GM18499 (cell line): ENCODE measurements around the gene ENTREP3.
"Not testable (repeated sequence)": the region's sequence is repeated elsewhere in the genome, so short reads cannot be mapped to it uniquely, and the experiment has no call there.

ENCODE experiments used
- ATAC-seq: cut with Tn5 transposase; IDR thresholded peaks from one replicate; pipeline ENCODE4 v1.9.1; 2021; ENCODE audit warnings: moderate number of reproducible peaks; ENCODE audit not compliant: insufficient read depth, unreplicated experiment

ENTREP3 gene

GRCh38 chr1:155227261-155228095 lies 27.8 kb downstream of the ENTREP3 start:
- peak; percentile 85 for ATAC-seq

- no peak for ATAC-seq
These were observed 28.4 kb downstream of the ENTREP3 start for GRCh38 chr1:155226910-155227260.

GRCh38 chr1:155226188-155226909 lies 28.9 kb downstream of the ENTREP3 start:
- no peak for ATAC-seq

- not testable (repeated sequence) for ATAC-seq
These were observed 29.9 kb downstream of the ENTREP3 start for GRCh38 chr1:155225404-155225759.

- ATAC-seq, result no peak
These were observed 32.2 kb downstream of the ENTREP3 start for GRCh38 chr1:155223047-155223446.

- not testable (repeated sequence) for ATAC-seq
These were observed 34.9 kb downstream of the ENTREP3 start for GRCh38 chr1:155220211-155220965.

- no peak for ATAC-seq
These were observed 35.7 kb downstream of the ENTREP3 start for GRCh38 chr1:155219592-155220031.

- ATAC-seq, result no peak
These were observed 36.3 kb downstream of the ENTREP3 start for GRCh38 chr1:155218854-155219591.

- ATAC-seq, result not testable (repeated sequence)
These were observed 40.6 kb downstream of the ENTREP3 start for GRCh38 chr1:155214702-155215101.

- not testable (repeated sequence) for ATAC-seq
These were observed 43.2 kb downstream of the ENTREP3 start for GRCh38 chr1:155212051-155212440.

GRCh38 chr1:155211381-155212050 lies 43.8 kb downstream of the ENTREP3 start:
- not testable (repeated sequence) for ATAC-seq

- no peak for ATAC-seq
These were observed 44.8 kb downstream of the ENTREP3 start for GRCh38 chr1:155210314-155211104.

GRCh38 chr1:155209312-155209721 lies 46.0 kb downstream of the ENTREP3 start:
- ATAC-seq, result no peak

- ATAC-seq, result no peak
These were observed 46.6 kb downstream of the ENTREP3 start, which contains the start of gene MTX1 for GRCh38 chr1:155208541-155209311. Gene MTX1, plus strand, starts transcription at chr1:155208695. Its CDS starts 110 bp downstream, at chr1:155208805.

GRCh38 chr1:155207806-155208540 lies 47.3 kb downstream of the ENTREP3 start, which contains the start of gene THBS3:
Gene THBS3, minus strand, starts transcription at chr1:155207897. Its CDS starts 21 bp downstream, at chr1:155207876.
- no peak for ATAC-seq

- ATAC-seq, result no peak
These were observed 48.1 kb downstream of the ENTREP3 start for GRCh38 chr1:155206891-155207805.
